GM19099 (cell line): ENCODE measurements around the gene SIPA1L2.

ENCODE experiments used
- POLR2A ChIP-seq: IDR thresholded peaks from 3 replicates; pipeline ENCODE4 v1.6.1; 2011; ENCODE audit warnings: low read depth; ENCODE audit not compliant: insufficient read length; ENCODE audit errors: extremely low read depth

SIPA1L2 gene

DNA sequence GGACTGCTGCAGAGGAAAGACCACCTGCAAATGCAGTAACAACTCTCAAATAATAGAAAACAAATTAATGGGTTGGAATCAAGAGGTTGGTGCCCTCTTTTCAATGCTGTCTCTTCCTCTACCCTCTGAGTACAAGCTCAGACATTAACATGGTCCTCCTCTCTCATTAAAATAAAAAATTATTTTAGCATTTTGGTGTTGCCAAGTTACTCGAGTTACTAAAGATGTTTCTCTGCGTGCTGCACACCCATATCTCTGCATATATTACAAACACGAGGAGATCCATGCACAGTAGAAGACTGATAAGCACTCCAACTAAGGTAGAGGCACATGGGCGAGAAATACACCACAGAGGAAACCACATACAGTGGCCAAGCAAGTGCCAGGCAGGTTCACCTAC lies 21.5 kb downstream of the SIPA1L2 start:
- no peak for TF ChIP-seq POLR2A

DNA sequence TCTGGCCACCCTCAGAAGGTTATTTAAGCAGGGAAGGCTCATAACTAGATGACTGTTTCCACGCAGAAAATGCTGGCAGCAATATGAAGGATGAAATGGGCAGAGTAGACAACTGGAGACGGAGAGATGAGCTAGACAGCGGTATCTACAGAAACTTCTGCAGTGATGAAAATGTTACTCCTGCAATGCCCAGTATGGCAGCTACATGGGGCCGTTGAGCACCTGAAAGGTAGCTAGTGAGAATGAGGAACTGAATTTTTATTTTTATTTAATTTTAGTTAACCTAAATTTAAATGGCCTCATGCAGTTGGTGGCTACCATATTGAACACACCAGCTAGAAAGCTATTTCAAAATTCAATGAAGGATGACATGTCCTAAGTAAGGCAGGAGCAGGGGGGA lies 27.3 kb downstream of the SIPA1L2 start:
- no peak for TF ChIP-seq POLR2A

DNA sequence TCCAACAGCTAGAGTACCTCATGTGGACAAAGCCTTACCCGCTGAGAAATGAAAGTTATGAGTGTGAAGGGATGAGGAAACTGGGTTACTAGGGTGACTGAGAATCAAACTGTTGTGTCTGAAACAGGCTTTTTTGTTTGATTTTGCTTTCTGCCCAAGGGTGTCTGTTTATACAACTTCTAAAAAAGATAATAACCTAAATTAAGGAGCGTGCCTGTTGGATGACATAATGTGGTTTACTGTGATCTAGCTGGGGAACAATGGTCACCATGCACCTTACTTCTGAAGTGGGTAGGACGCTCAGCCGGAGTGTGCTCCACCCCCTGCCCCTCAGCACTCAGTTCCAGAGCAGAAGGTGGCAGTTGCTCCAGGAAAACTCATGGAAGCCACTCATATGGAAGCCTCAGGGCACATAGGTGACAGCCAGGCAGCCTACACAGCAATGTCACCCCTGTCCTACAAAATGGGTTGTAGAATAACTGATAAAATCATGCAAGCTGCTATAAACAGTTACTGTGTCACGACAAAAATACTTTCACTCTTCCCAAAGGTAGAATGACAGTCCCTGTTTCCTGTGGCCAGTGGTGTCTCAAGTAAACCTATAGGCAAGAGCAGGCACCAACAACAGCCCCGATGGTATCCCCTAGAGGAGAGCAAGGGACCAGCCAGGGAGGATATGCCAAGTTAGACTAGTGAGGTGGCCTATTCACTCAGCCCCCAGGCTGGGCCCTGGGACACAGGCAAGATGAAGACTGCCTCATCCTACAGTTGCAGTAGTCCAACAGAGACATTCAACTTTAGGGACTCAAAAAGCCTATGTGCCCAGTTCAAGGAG lies 29.3 kb downstream of the SIPA1L2 start:
- no peak for TF ChIP-seq POLR2A

- TF ChIP-seq POLR2A, result no peak
These were observed 30.5 kb downstream of the SIPA1L2 start for GRCh38 chr1:232599178-232600041.

- TF ChIP-seq POLR2A, result no peak
These were observed 31.1 kb downstream of the SIPA1L2 start for GRCh38 chr1:232598837-232599177.

DNA sequence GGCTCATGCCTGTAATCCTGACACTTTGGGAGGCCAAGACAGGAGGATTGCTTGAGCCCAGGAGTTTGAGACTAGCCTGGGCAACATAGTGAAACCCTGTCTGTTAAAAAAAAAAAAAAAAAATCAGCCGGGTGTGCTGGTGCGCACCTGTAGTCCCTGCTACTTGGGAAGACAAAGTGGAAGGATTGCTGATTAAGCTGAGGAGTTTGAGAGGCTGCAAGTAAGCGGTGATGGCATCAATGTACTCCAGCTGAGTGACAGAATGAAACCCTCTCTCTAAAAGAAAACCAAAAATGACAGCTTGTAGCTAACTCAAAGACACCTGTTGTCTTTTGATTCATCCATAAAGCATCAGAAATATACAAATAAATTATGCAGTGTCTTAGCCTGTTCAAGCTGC lies 31.8 kb downstream of the SIPA1L2 start:
- TF ChIP-seq POLR2A, result no peak

GRCh38 chr1:232597721-232598120 lies 32.2 kb downstream of the SIPA1L2 start:
- no peak for TF ChIP-seq POLR2A

GRCh38 chr1:232596666-232597303 lies 33.1 kb downstream of the SIPA1L2 start:
- TF ChIP-seq POLR2A, result no peak

DNA sequence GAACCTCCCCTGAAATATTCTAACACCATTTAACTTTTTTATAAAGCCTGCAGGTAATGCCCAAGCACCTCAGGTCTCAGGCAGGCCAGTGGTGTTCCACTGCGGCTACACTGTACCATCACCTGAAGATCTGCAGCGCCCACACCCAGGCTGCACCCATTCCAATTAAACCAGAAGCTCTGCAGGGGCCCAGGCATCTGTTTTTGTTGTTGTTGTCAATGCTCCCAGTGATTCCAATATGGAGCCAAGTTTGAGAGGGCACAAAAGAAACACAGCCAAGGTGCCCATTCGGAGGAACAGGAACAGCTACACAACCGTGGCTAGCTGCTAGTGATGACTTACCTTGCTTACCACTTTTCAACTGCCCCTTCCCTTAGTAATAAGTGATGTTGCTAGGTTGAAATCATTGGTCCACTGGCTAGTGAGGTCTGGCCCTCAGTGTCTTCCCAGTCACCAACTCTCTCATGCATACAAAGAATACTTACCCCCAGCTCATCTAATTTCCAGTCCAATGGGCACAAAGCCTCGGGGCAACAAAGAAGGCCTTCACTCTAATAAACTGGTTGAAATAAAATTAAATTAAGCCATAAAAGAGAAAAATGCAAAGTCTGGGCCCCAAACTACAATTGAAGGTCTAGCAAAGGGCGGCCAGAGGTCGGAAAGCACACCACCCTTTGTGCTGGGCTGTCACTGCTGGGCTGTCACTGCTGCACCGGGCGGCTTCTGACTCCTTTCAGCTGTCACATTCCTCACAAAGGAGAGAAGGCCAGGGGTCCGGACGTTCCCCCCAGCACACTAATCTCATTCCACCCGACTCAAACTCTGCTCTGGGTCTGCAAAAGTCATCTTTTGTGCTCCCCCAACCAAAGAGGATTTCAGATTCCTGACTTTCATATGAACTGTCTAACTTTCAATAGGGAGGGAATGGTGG lies 34.9 kb downstream of the SIPA1L2 start:
- TF ChIP-seq POLR2A, result no peak

- no peak for TF ChIP-seq POLR2A
These were observed 36.0 kb downstream of the SIPA1L2 start for GRCh38 chr1:232593717-232594502.

GRCh38 chr1:232591344-232591743 lies 38.6 kb downstream of the SIPA1L2 start:
- no peak for TF ChIP-seq POLR2A

DNA sequence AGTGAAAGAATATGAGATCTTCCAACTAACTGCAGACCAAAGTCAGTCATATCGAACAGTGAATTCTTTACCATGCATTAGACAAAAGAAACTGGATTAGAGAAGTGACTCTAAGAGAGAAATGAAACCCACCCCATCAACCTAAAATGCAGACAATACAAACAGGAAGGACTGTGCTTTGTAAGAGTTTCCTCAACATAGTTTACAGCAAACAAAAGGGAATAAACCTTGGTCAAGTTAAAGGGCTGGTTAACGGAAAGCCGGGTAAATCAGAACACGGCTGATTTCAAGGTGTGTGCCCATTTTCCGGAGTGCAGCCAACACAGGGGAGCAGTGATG lies 39.2 kb downstream of the SIPA1L2 start:
- no peak for TF ChIP-seq POLR2A

- no peak for TF ChIP-seq POLR2A
These were observed 39.9 kb downstream of the SIPA1L2 start for GRCh38 chr1:232589812-232590743.
